ENCODE data around the gene ZBTB48.
"Not testable (repeated sequence)": the region's sequence is repeated elsewhere in the genome, so short reads cannot be mapped to it uniquely, and the experiment has no call there.

GRCh38 chr1:6559161-6559560 is 20.6 kb upstream of the ZBTB48 start:
- not testable (repeated sequence) for TF ChIP-seq CTCF, POLR2A (IDR thresholded peaks at IDR 0.05)

All from uterus (tissue), 2 donors.